ENCODE data around the gene OSBPL5.

OSBPL5 gene

DNA sequence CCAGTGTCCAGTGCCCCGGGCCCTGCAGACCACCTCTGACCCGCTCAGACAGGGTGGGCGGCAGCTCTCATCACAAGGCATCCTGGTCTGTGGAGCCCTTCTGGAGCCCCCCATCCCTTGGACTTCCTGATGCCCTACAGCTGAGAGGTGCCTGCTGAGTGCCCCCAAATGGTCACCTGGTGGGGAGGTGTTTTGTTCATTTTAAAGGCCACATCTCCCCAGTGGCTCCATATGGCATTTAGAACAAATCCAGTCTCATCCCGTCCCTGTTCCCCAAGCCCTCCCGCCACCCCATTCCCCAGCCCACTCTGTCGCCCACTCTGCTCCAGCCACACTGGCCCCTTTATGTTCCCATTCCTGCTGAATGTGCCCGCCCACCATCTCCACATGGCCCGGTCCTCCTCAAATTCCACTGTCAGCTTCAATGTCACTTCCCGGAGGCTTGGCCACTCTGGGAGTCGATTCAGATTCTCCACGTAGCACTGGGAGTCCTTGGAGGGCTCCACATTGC is 32.8 kb downstream of the OSBPL5 start:
- POLR2A ChIA-PET: no interaction called here
- Histone ChIP-seq H3K4me1 (ENCODE audit: control insufficient read depth, insufficient read depth, low read length) (no peaks in the 10 kb centered on the region), H3K36me3 (ENCODE audit: control insufficient read depth in 2 of 2, insufficient read depth in 1 of 2, low read length in 2 of 2) (peaks cover 0 to 4% of the 10 kb centered on the region in 2 experiments; a peak in 1 of 3 replicates)

GRCh38 chr11:3131330-3131941 is 33.7 kb downstream of the OSBPL5 start:
- CTCF ChIA-PET: no interaction called here

More for the DNA sequence above, 32.8 kb downstream of the OSBPL5 start:
- TF ChIP-seq ZNF701 (tag by site-specific recombination; IDR thresholded peaks at IDR 0.05): no peak
- TF ChIP-seq ZNF785 (tag by site-specific recombination; IDR thresholded peaks at IDR 0.05): no peak
- peak; percentile 78 for TF ChIP-seq EGR2 (tag by site-specific recombination; IDR thresholded peaks at IDR 0.05; ENCODE audit: low read depth)
- no peak for TF ChIP-seq ZNF24 (tag by site-specific recombination; IDR thresholded peaks at IDR 0.05)
- TF ChIP-seq PRDM6 (tag by site-specific recombination; IDR thresholded peaks at IDR 0.05): no peak
- no peak for TF ChIP-seq ZNF704 (tag by site-specific recombination; IDR thresholded peaks at IDR 0.05)
- no peak for TF ChIP-seq HIC1 (tag by site-specific recombination; IDR thresholded peaks at IDR 0.05)
- no peak for TF ChIP-seq ZBTB8A (tag by site-specific recombination; IDR thresholded peaks at IDR 0.05)
- TF ChIP-seq ZNF621 (tag by site-specific recombination; IDR thresholded peaks at IDR 0.05): no peak
- no peak for TF ChIP-seq ZNF549 (tag by site-specific recombination; IDR thresholded peaks at IDR 0.05)
- TF ChIP-seq ZFHX2 (tag by site-specific recombination; conservative IDR thresholded peaks at IDR 0.05): peak; percentile 76
- no peak for TF ChIP-seq ZBTB1 (tag by site-specific recombination; IDR thresholded peaks at IDR 0.05)
- no peak for TF ChIP-seq ZIC2 (tag by site-specific recombination; IDR thresholded peaks at IDR 0.05)
- TF ChIP-seq ZEB2 (tag by site-specific recombination; IDR thresholded peaks at IDR 0.05): no peak
- TF ChIP-seq, protein P1, sequence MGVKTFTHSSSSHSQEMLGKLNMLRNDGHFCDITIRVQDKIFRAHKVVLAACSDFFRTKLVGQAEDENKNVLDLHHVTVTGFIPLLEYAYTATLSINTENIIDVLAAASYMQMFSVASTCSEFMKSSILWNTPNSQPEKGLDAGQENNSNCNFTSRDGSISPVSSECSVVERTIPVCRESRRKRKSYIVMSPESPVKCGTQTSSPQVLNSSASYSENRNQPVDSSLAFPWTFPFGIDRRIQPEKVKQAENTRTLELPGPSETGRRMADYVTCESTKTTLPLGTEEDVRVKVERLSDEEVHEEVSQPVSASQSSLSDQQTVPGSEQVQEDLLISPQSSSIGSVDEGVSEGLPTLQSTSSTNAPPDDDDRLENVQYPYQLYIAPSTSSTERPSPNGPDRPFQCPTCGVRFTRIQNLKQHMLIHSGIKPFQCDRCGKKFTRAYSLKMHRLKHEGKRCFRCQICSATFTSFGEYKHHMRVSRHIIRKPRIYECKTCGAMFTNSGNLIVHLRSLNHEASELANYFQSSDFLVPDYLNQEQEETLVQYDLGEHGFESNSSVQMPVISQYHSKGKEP (tag by site-specific recombination; IDR thresholded peaks at IDR 0.05): no peak
- no peak for TF ChIP-seq ZNF677 (tag by site-specific recombination; IDR thresholded peaks at IDR 0.05)
- Histone ChIP-seq H3K4me3 (ENCODE audit: low read depth, low read length) (no peak overlapping the region), H3K9me3 (ENCODE audit: control insufficient read depth, insufficient read depth, low read depth, low read length) (no peaks in the 10 kb centered on the region), H3K27ac (ENCODE audit: extremely low read depth, low read depth, low read length) (no peak overlapping the region)
- CTCF ChIA-PET: no interaction called here

More at GRCh38 chr11:3131330-3131941, 33.7 kb downstream of the OSBPL5 start:
- Histone ChIP-seq H3K4me1 (ENCODE audit: control insufficient read depth, insufficient read depth, low read length) (no peaks in the 10 kb centered on the region), H3K4me3 (ENCODE audit: low read depth, low read length) (no peak overlapping the region), H3K9me3 (ENCODE audit: control insufficient read depth, insufficient read depth, low read depth, low read length) (no peaks in the 10 kb centered on the region), H3K27ac (ENCODE audit: extremely low read depth, low read depth, low read length) (no peak overlapping the region), H3K36me3 (ENCODE audit: control insufficient read depth in 2 of 2, insufficient read depth in 1 of 2, low read length in 2 of 2) (peaks cover 0 to 7% of the 10 kb centered on the region in 2 experiments; a peak in 1 of 3 replicates)
- POLR2A ChIA-PET: no interaction called here
- TF ChIP-seq ZBTB17 (tag by site-specific recombination; IDR thresholded peaks at IDR 0.05): peak; percentile 98
- TF ChIP-seq ZXDB (tag by site-specific recombination; IDR thresholded peaks at IDR 0.05): no peak
- 0 out of 2 replicates have a peak, but pooled peaks have one; percentile 26 for TF ChIP-seq EGR2 (tag by site-specific recombination; IDR thresholded peaks at IDR 0.05; ENCODE audit: low read depth)
- peak; percentile 28; the same call in 1 of the 2 replicates for TF ChIP-seq ZFHX2 (tag by site-specific recombination; conservative IDR thresholded peaks at IDR 0.05)
- TF ChIP-seq ZNF366 (tag by site-specific recombination; conservative IDR thresholded peaks at IDR 0.05): peak; percentile 98

All from HEK293 (cell line).